Measurements from ENCODE around the gene SP9.

The SP9 gene

GRCh38 chr2:174334781-174335251, at the start of gene SP9:
SP9 (plus strand) TSS chr2:174334954; CDS start chr2:174335093, 139 bp downstream.
- DNase-seq, result no peak

- no peak for DNase-seq
These were observed 48.6 kb upstream of the SP9 start for GRCh38 chr2:174286172-174286571.

GRCh38 chr2:174292908-174293307, 41.8 kb upstream of the SP9 start:
- DNase-seq, result no peak

- no peak for DNase-seq
These were observed 34.6 kb upstream of the SP9 start for GRCh38 chr2:174300114-174300513.

- no peak for DNase-seq
These were observed 22.0 kb upstream of the SP9 start for GRCh38 chr2:174312581-174313234.

GRCh38 chr2:174322149-174322548, 12.6 kb upstream of the SP9 start:
- no peak for DNase-seq

- DNase-seq, result no peak
These were observed 12.0 kb upstream of the SP9 start for GRCh38 chr2:174322746-174323145.

- DNase-seq, result no peak
These were observed 10.2 kb upstream of the SP9 start for GRCh38 chr2:174324530-174324929.

GRCh38 chr2:174325373-174326160, 9.2 kb upstream of the SP9 start:
- peak in 1 of 2 donors; percentile 38 for DNase-seq

GRCh38 chr2:174326161-174327020, 8.4 kb upstream of the SP9 start:
- peak; percentile 55 to 62 for DNase-seq

- no peak for DNase-seq
These were observed 7.5 kb upstream of the SP9 start for GRCh38 chr2:174327021-174327840.

- DNase-seq, result no peak
These were observed 7.0 kb upstream of the SP9 start for GRCh38 chr2:174327841-174328113.

GRCh38 chr2:174328114-174328960, 6.4 kb upstream of the SP9 start:
- no peak for DNase-seq

GRCh38 chr2:174328961-174329715, 5.6 kb upstream of the SP9 start:
- DNase-seq, result no peak

- DNase-seq, result no peak
These were observed 3.7 kb upstream of the SP9 start for GRCh38 chr2:174330945-174331594.

GRCh38 chr2:174331595-174332216, 3.0 kb upstream of the SP9 start:
- no peak for DNase-seq

- DNase-seq, result no peak
These were observed 2.4 kb upstream of the SP9 start for GRCh38 chr2:174332217-174332963.

- no peak for DNase-seq
These were observed 1.8 kb upstream of the SP9 start for GRCh38 chr2:174333017-174333371.

Data from inflammatory macrophage treated with lipopolysaccharide for 1 hour (primary cell).